Upper lobe of left lung (tissue), 4 donors: ENCODE results near the gene RUNX2.

Experiments used
- EP300 ChIP-seq, 4 donors: sonication (generic); formaldehyde crosslinking; IDR thresholded peaks; one replicate each; pipeline ENCODE4 v1.5.1; 2017; ENCODE audit warnings: antibody characterized with exemption in 4 of 4, control low read depth in 2 of 4
- POLR2A ChIP-seq, 4 donors: fragments of 450-650 bp; IDR thresholded peaks; one replicate each; pipeline ENCODE4 v1.5.1; 2016 to 2017; ENCODE audit warnings: antibody characterized with exemption in 4 of 4, mild to moderate bottlenecking in 2 of 4
- POLR2AphosphoS5 ChIP-seq, 2 donors: sonication (generic); formaldehyde crosslinking; IDR thresholded peaks; one replicate each; pipeline ENCODE4 v1.5.1; 2017; ENCODE audit warnings: antibody characterized with exemption in 2 of 2
- TF ChIP-seq, protein P1 (sequence below), 6 experiments: fragments of 450-650 bp in 4 of 6; fragments of 200-600 bp in 2 of 6; sonication (generic) in 2 of 6; IDR thresholded peaks; one replicate each; pipeline ENCODE4 v1.5.1; 2016 to 2019; ENCODE audit warnings: antibody characterized with exemption in 6 of 6

DNA sequence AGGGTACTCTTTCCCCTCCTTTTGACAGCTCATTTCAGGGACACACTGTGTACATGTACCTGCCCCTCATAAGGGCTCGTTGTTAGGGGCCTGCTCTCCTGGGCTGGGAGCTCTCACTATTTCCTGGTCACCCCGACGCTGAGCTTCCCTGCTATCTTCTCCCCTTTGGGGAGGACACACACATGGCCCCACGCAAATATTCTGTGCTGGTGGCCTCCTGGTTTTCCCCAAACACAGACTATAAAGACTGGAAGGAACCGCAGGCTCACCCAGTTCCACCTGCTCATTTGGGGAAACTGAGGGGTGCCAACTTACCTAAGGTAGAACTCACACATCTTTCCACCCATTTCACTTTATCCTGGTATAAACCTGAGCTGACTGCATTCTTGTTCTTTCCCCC, 351.0 kb downstream of the RUNX2 start:
- TF ChIP-seq, protein P1, sequence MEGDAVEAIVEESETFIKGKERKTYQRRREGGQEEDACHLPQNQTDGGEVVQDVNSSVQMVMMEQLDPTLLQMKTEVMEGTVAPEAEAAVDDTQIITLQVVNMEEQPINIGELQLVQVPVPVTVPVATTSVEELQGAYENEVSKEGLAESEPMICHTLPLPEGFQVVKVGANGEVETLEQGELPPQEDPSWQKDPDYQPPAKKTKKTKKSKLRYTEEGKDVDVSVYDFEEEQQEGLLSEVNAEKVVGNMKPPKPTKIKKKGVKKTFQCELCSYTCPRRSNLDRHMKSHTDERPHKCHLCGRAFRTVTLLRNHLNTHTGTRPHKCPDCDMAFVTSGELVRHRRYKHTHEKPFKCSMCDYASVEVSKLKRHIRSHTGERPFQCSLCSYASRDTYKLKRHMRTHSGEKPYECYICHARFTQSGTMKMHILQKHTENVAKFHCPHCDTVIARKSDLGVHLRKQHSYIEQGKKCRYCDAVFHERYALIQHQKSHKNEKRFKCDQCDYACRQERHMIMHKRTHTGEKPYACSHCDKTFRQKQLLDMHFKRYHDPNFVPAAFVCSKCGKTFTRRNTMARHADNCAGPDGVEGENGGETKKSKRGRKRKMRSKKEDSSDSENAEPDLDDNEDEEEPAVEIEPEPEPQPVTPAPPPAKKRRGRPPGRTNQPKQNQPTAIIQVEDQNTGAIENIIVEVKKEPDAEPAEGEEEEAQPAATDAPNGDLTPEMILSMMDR (IDR thresholded peaks at IDR 0.05), result no peak
- no peak for TF ChIP-seq POLR2AphosphoS5 (IDR thresholded peaks at IDR 0.05)
- no peak for TF ChIP-seq EP300 (IDR thresholded peaks at IDR 0.05)
- no peak for TF ChIP-seq POLR2A (IDR thresholded peaks at IDR 0.05)
